Osteoblast (primary cell): ENCODE data around the gene PAGE2B. TPM values are rescaled to one million over a fixed set of nuclear protein-coding genes. Genes with fewer than 3 reads are reported as not detected.

Source experiments
- DNase-seq: peaks from one replicate; pipeline ENCODE4 v3.0.0; 2011; ENCODE audit warnings: low spot score, mixed read lengths; ENCODE audit not compliant: insufficient read length; ENCODE audit errors: missing footprints
- H2AFZ ChIP-seq: 2 replicates; pipeline ENCODE4 v1.6.0; 2011; ENCODE audit warnings: mild to moderate bottlenecking, low read length
- H3K27ac ChIP-seq: 2 replicates; pipeline ENCODE4 v1.5.1; 2011; ENCODE audit warnings: mild to moderate bottlenecking, low read depth, low read length, moderate library complexity
- H3K27me3 ChIP-seq: 2 replicates; pipeline ENCODE4 v1.6.0; 2012; ENCODE audit warnings: mild to moderate bottlenecking, control low read depth, inconsistent platforms, low read length, moderate library complexity; ENCODE audit not compliant: insufficient read depth
- H3K36me3 ChIP-seq: 2 replicates; pipeline ENCODE4 v1.5.1; 2011; ENCODE audit warnings: mild to moderate bottlenecking, low read length, control low read depth, moderate library complexity; ENCODE audit not compliant: insufficient read depth
- H3K4me1 ChIP-seq: 2 replicates; pipeline ENCODE4 v1.5.1; 2011; ENCODE audit warnings: mild to moderate bottlenecking, low read length, control low read depth, moderate library complexity; ENCODE audit not compliant: insufficient read depth
- H3K4me2 ChIP-seq: 2 replicates; pipeline ENCODE4 v1.6.0; 2011; ENCODE audit warnings: mild to moderate bottlenecking, low read length; ENCODE audit not compliant: insufficient read depth
- H3K4me3 ChIP-seq: fragments of 200-600 bp; sonication (generic); 3 replicates; pipeline ENCODE4 v1.5.1; 2012; ENCODE audit warnings: mild to moderate bottlenecking, low read length, inconsistent platforms; ENCODE audit not compliant: insufficient read depth
- H3K79me2 ChIP-seq: 2 replicates; pipeline ENCODE4 v1.6.0; 2012; ENCODE audit warnings: mild to moderate bottlenecking, low read length, control low read depth, inconsistent platforms; ENCODE audit not compliant: insufficient read depth
- H3K9me3 ChIP-seq: 2 replicates; pipeline ENCODE4 v1.5.1; 2011; ENCODE audit warnings: low read depth, low read length, control low read depth
- H4K20me1 ChIP-seq: 2 replicates; pipeline ENCODE4 v1.6.0; 2012; ENCODE audit warnings: mild to moderate bottlenecking, low read length, control low read depth; ENCODE audit not compliant: insufficient read depth
- CTCF ChIP-seq: IDR thresholded peaks from 2 replicates; pipeline ENCODE4 v1.5.1; 2011; ENCODE audit warnings: mild to moderate bottlenecking, low read depth, low read length, moderate library complexity; ENCODE audit errors: extremely low read depth
- total RNA-seq: library from RNA; depleted of rRNA; stranded (reverse); fragments of >200 nt; gene quantifications from 2 replicates; pipeline ENCODE4 v1.2.3, GENCODE V29; 2012

Gene PAGE2B
- total RNA-seq, 1 donor: not detected

- H3K4me1 ChIP-seq: no peaks in the 10 kb centered on the region
- no peak overlapping the region for H3K27ac ChIP-seq
- TF ChIP-seq CTCF: no peak
- H3K4me2 ChIP-seq: no peak overlapping the region
- H3K79me2 ChIP-seq: no peaks in the 10 kb centered on the region
- H3K27me3 ChIP-seq: peaks cover 8% of the 10 kb centered on the region
- no peak for DNase-seq
- H4K20me1 ChIP-seq: no peaks in the 10 kb centered on the region
- H3K9me3 ChIP-seq: no peaks in the 10 kb centered on the region
- H3K4me3 ChIP-seq: no peak overlapping the region
- H2AFZ ChIP-seq: no peak overlapping the region
- H3K36me3 ChIP-seq: no peaks in the 10 kb centered on the region
Measured at GRCh38 chrX:55098691-55099090, 23.9 kb downstream of the PAGE2B start.

- Histone ChIP-seq H4K20me1 (no peaks in the 10 kb centered on the region), H3K27me3 (peaks cover 8% of the 10 kb centered on the region), H3K4me1 (no peaks in the 10 kb centered on the region), H2AFZ (no peak overlapping the region), H3K4me2 (no peak overlapping the region), H3K9me3 (no peaks in the 10 kb centered on the region), H3K4me3 (no peak overlapping the region), H3K79me2 (no peaks in the 10 kb centered on the region), H3K27ac (no peak overlapping the region), H3K36me3 (no peaks in the 10 kb centered on the region)
- no peak for DNase-seq
- no peak for TF ChIP-seq CTCF
Measured at GRCh38 chrX:55099162-55099561, 24.3 kb downstream of the PAGE2B start.

- Histone ChIP-seq H4K20me1 (no peaks in the 10 kb centered on the region), H3K4me1 (no peaks in the 10 kb centered on the region), H3K4me3 (no peak overlapping the region), H3K9me3 (no peaks in the 10 kb centered on the region), H2AFZ (no peak overlapping the region), H3K27ac (no peak overlapping the region), H3K4me2 (no peak overlapping the region), H3K36me3 (no peaks in the 10 kb centered on the region), H3K79me2 (no peaks in the 10 kb centered on the region), H3K27me3 (peaks cover 2% of the 10 kb centered on the region)
- no peak for TF ChIP-seq CTCF
- DNase-seq: no peak
Measured at GRCh38 chrX:55102754-55103153, 27.9 kb downstream of the PAGE2B start.

- H3K36me3 ChIP-seq: no peaks in the 10 kb centered on the region
- H4K20me1 ChIP-seq: no peaks in the 10 kb centered on the region
- H3K79me2 ChIP-seq: no peaks in the 10 kb centered on the region
- no peak overlapping the region for H2AFZ ChIP-seq
- no peak overlapping the region for H3K4me2 ChIP-seq
- no peaks in the 10 kb centered on the region for H3K4me1 ChIP-seq
- no peak overlapping the region for H3K27ac ChIP-seq
- H3K9me3 ChIP-seq: no peaks in the 10 kb centered on the region
- no peaks in the 10 kb centered on the region for H3K27me3 ChIP-seq
- no peak for TF ChIP-seq CTCF
- no peak for DNase-seq
- no peak overlapping the region for H3K4me3 ChIP-seq
Measured at GRCh38 chrX:55107262-55107661, 32.4 kb downstream of the PAGE2B start.
